ENCODE data around the gene BRD9. TPM values are rescaled to one million over a fixed set of nuclear protein-coding genes. Genes with fewer than 3 reads are reported as not detected.
A peak's percentile ranks its signal among the peaks of the same experiment; 100 is the strongest.

BRD9 gene
- total RNA-seq, 5 donors from 2014 or later (not counting 1 experiment from before 2014, with no cell fraction given): 78.3 to 127 (median 83.0) TPM

DNA sequence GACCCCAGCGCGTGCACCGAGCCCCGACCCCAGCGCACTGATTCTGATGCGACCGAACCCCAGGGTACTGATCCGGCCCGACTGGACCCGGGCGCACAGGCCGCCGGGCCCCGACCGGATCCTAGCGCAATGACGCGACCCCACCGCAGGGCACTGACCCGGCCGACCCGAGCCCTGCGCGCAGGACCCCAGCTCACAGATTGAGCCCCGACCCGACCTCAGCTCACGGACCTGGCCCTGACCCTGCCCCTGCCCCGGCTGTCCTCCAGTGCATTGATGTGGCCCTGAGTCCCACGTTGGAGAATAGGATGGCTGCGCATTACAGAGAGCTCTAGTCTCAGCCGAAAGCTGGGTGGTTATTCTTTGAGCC is 521 bp upstream of the BRD9 start:
- H3K9me3 Mint-ChIP-seq: no peaks in the 10 kb centered on the region
- H3K4me1 Mint-ChIP-seq: peaks cover 14 to 32% (median 28%) of the 10 kb centered on the region in 3 donors
- peak overlapping the region; percentile 38 to 44 for H3K4me3 ChIP-seq (ENCODE audit: control insufficient read depth in 1 of 2, extremely low read depth in 1 of 2, low read length in 1 of 2)
- peak overlapping the region; percentile 49 to 82 (median 64) for H3K4me3 Mint-ChIP-seq
- ChIA-PET CTCF (no interaction called here), POLR2A (interaction anchor here in 1 of 2 donors (0.6 kb wide), 1 partner anchor 705 kb away, joined by 3 read pairs; no protein-coding TSS in a partner anchor)
- peak in 1 of 4 experiments; percentile 7 for ATAC-seq (replicated peaks in 1 of 4)
- H3K36me3 ChIP-seq (ENCODE audit: control insufficient read depth in 2 of 2, extremely low read depth in 1 of 2, insufficient read depth in 1 of 2, low read length in 1 of 2): peaks cover 0 to 39% of the 10 kb centered on the region in 2 donors
- H3K27me3 Mint-ChIP-seq: no peaks in the 10 kb centered on the region
- no peak overlapping the region for H3K27ac ChIP-seq (ENCODE audit: low read length)
- no peaks in the 10 kb centered on the region for H3K9me3 ChIP-seq
- peaks cover 12 to 35% of the 10 kb centered on the region in 2 experiments for H3K4me1 ChIP-seq (ENCODE audit: control insufficient read depth in 1 of 2, extremely low read depth in 1 of 2, insufficient read depth in 2 of 2, low read length in 2 of 2)
- H3K27ac Mint-ChIP-seq: no peak overlapping the region
- peaks cover 13% of the 10 kb centered on the region for H3K36me3 Mint-ChIP-seq
- WGBS (ENCODE audit: insufficient coverage): 4% methylated on average over 31 of the region's 31 CpGs
- no peak for DNase-seq
- H3K27me3 ChIP-seq (replicated peaks in 1 of 2; ENCODE audit: control insufficient read depth in 2 of 2, extremely low read depth in 1 of 2, insufficient read depth in 2 of 2, low read length in 1 of 2): peaks cover 0 to 7% of the 10 kb centered on the region in 2 experiments

DNA sequence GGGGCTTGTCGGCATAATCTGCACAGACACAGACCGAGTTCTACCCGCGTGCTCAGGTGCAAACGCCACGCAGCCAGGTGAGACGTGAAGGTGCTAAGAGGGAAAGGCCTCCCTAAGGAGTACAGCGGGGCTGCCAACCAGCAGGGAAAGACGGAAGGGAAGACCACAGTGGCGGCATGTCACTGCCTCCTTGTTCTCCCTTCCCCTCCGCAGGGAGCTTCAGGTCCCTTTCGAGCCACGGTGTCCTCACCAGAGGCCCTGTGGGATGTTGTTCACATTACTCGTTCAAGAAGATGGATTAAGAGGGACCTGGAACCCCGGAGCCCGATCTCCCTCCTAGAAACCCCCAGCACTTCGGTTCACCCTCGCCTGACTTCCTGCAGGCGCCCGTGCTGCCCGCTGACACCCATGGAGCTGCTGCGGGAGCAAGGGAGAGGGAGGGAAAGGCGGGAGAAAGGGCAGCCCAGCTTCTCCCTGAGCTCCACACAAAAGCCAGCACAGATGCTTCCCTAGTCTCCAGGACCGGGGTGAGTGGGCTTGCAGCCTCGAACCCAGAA is 686 bp downstream of the BRD9 start:
- Histone ChIP-seq H3K9me3 (no peaks in the 10 kb centered on the region), H3K27me3 (replicated peaks in 1 of 2; ENCODE audit: control insufficient read depth in 2 of 2, extremely low read depth in 1 of 2, insufficient read depth in 2 of 2, low read length in 1 of 2) (peaks cover 0 to 7% of the 10 kb centered on the region in 2 experiments), H3K27ac (ENCODE audit: low read length) (peak overlapping the region; percentile 65), H3K4me1 (ENCODE audit: control insufficient read depth in 1 of 2, extremely low read depth in 1 of 2, insufficient read depth in 2 of 2, low read length in 2 of 2) (peaks cover 12 to 39% of the 10 kb centered on the region in 2 experiments), H3K4me3 (ENCODE audit: control insufficient read depth in 1 of 2, extremely low read depth in 1 of 2, low read length in 1 of 2) (peak overlapping the region; percentile 76 to 82), H3K36me3 (ENCODE audit: control insufficient read depth in 2 of 2, extremely low read depth in 1 of 2, insufficient read depth in 1 of 2, low read length in 1 of 2) (peaks cover 3 to 51% of the 10 kb centered on the region in 2 donors)
- ChIA-PET CTCF (no interaction called here), POLR2A (interaction anchor here in 1 of 2 donors (0.7 kb wide), 1 partner anchor 220 kb away, joined by 3 read pairs; no protein-coding TSS in a partner anchor)
- H3K9me3 Mint-ChIP-seq: no peaks in the 10 kb centered on the region
- H3K27ac Mint-ChIP-seq: peak overlapping the region; percentile 40 to 83
- peaks cover 23% of the 10 kb centered on the region for H3K36me3 Mint-ChIP-seq
- ATAC-seq (replicated peaks in 1 of 4) (peak in 3 of 4 experiments; percentile 1 to 15 (median 15)), DNase-seq (peak in 2 of 35 experiments; percentile 20 to 24)
- H3K4me3 Mint-ChIP-seq: peak overlapping the region; percentile 82 to 87 (median 85)
- H3K4me1 Mint-ChIP-seq: peaks cover 18 to 36% (median 33%) of the 10 kb centered on the region in 3 donors
- no peaks in the 10 kb centered on the region for H3K27me3 Mint-ChIP-seq
- WGBS (ENCODE audit: insufficient coverage): 60% methylated on average over 7 of the region's 25 CpGs

DNA sequence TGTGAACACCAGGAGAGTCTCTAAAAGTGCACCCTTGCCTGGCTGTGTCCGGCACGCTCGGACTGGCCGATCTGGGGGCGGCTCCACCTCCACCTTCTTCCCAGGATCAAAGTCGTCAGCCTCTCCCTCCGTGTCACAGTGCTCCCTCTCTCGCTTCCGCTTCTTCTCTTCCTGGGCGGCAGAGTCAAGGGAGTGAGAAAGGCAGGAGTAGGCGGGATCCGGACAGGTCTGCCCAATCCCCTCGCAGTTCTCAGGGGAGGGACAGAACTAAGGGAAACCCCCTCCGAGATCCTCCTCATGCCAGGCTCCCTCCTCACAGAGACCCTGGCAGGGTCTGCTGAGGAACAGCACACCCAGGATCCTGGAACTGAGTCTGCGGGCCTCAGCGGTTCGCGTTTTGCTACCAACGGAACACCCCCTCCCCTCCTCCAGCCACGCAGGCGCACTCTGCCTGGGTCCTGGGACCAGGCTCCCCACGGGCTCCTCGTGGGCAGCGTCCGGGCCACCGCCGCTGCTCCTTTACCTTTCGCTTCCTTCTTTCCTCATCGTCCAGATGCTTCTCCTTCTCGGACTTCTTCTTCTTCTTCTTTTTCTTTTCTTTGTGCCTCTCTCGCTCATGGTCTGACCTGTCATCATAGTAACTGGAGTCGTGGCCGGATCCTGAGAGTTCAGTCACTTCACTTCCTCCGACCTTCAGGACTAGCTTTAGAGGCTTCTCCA is 1.3 kb downstream of the BRD9 start:
- DNase-seq: no peak
- 91% methylated on average over 29 of the region's 34 CpGs for WGBS (ENCODE audit: insufficient coverage)
- Histone ChIP-seq H3K36me3 (ENCODE audit: control insufficient read depth in 2 of 2, extremely low read depth in 1 of 2, insufficient read depth in 1 of 2, low read length in 1 of 2) (peaks cover 8 to 57% of the 10 kb centered on the region in 2 donors), H3K27me3 (replicated peaks in 1 of 2; ENCODE audit: control insufficient read depth in 2 of 2, extremely low read depth in 1 of 2, insufficient read depth in 2 of 2, low read length in 1 of 2) (peaks cover 0 to 7% of the 10 kb centered on the region in 2 experiments), H3K4me3 (ENCODE audit: control insufficient read depth in 1 of 2, extremely low read depth in 1 of 2, low read length in 1 of 2) (peak overlapping the region; percentile 76 to 82), H3K9me3 (no peaks in the 10 kb centered on the region), H3K4me1 (ENCODE audit: control insufficient read depth in 1 of 2, extremely low read depth in 1 of 2, insufficient read depth in 2 of 2, low read length in 2 of 2) (peaks cover 12 to 39% of the 10 kb centered on the region in 2 experiments), H3K27ac (ENCODE audit: low read length) (no peak overlapping the region)
- H3K9me3 Mint-ChIP-seq: no peaks in the 10 kb centered on the region
- H3K4me1 Mint-ChIP-seq: peaks cover 18 to 36% (median 33%) of the 10 kb centered on the region in 3 donors
- peak overlapping the region; percentile 82 to 87 (median 85) for H3K4me3 Mint-ChIP-seq
- peak overlapping the region; percentile 40 to 83 for H3K27ac Mint-ChIP-seq
- ChIA-PET CTCF (no interaction called here), POLR2A (no interaction called here)
- no peak for ATAC-seq (replicated peaks in 1 of 4)
- H3K27me3 Mint-ChIP-seq: no peaks in the 10 kb centered on the region
- H3K36me3 Mint-ChIP-seq: peaks cover 29% of the 10 kb centered on the region

DNA sequence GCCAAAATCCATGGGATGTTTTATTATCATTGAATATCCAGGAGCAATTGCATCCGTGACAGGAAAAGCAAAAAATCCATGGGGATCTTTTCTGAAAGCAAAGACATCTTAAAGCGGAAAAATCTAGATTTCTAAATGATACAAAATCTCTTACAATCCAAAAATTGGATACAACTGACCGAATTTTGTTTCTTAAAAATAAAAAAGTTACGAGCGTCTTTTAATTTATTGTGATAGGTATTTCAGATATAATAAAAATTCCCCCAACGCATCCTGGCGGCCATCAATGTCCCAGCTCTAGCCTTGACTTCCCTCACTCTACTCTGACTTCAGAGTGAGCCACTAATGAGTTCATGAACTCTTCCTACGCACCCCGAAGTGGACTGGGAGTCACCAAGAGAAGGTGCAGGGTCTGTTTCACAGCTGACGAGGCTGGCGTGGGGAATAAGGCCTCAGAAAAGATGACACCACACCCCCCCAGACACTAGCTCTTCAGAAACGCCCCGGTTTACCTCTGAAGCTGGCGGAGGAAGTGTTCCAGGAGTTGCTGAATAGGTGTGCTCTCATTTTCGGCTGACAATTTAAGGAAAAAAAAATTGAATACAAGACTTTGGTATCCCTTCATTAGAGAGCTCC is 3.4 kb downstream of the BRD9 start:
- no peaks in the 10 kb centered on the region for H3K9me3 Mint-ChIP-seq
- Histone ChIP-seq H3K9me3 (no peaks in the 10 kb centered on the region), H3K4me3 (ENCODE audit: control insufficient read depth in 1 of 2, extremely low read depth in 1 of 2, low read length in 1 of 2) (no peak overlapping the region), H3K4me1 (ENCODE audit: control insufficient read depth in 1 of 2, extremely low read depth in 1 of 2, insufficient read depth in 2 of 2, low read length in 2 of 2) (peaks cover 12 to 39% of the 10 kb centered on the region in 2 experiments), H3K27me3 (replicated peaks in 1 of 2; ENCODE audit: control insufficient read depth in 2 of 2, extremely low read depth in 1 of 2, insufficient read depth in 2 of 2, low read length in 1 of 2) (peaks cover 0 to 7% of the 10 kb centered on the region in 2 experiments), H3K36me3 (ENCODE audit: control insufficient read depth in 2 of 2, extremely low read depth in 1 of 2, insufficient read depth in 1 of 2, low read length in 1 of 2) (peaks cover 10 to 78% of the 10 kb centered on the region in 2 donors), H3K27ac (ENCODE audit: low read length) (no peak overlapping the region)
- CTCF ChIA-PET: no interaction called here
- H3K27ac Mint-ChIP-seq: no peak overlapping the region
- peaks cover 43% of the 10 kb centered on the region for H3K36me3 Mint-ChIP-seq
- H3K4me3 Mint-ChIP-seq: no peak overlapping the region
- POLR2A ChIA-PET: no interaction called here
- 92% methylated on average over 4 of the region's 15 CpGs for WGBS (ENCODE audit: insufficient coverage)
- DNase-seq: no peak
- no peaks in the 10 kb centered on the region for H3K27me3 Mint-ChIP-seq
- ATAC-seq (replicated peaks in 1 of 4): no peak
- peaks cover 18 to 39% (median 33%) of the 10 kb centered on the region in 3 donors for H3K4me1 Mint-ChIP-seq

DNA sequence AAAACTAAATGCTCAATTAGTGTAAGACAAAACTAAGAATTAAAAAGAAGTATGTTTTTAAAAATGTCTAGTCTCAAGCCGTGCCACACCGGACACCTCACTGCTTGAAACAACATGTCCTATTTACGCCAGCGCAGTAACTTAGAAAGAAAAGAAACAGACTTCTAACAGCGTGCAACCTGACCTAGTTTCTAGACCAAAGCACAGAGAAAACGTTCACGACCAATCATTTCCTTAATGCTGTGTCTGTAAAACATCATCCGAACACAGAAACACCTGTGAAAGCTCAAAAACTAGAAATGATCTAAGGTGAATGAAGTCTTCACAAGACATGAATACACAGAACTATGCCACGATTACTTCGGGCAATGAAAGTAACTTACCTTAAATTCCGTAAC is 4.0 kb downstream of the BRD9 start:
- Mint-ChIP-seq H3K36me3 (peaks cover 47% of the 10 kb centered on the region), H3K4me3 (no peak overlapping the region), H3K27ac (no peak overlapping the region), H3K9me3 (no peaks in the 10 kb centered on the region), H3K4me1 (peaks cover 18 to 39% (median 33%) of the 10 kb centered on the region in 3 donors), H3K27me3 (no peaks in the 10 kb centered on the region)
- Histone ChIP-seq H3K4me3 (ENCODE audit: control insufficient read depth in 1 of 2, extremely low read depth in 1 of 2, low read length in 1 of 2) (no peak overlapping the region), H3K27me3 (replicated peaks in 1 of 2; ENCODE audit: control insufficient read depth in 2 of 2, extremely low read depth in 1 of 2, insufficient read depth in 2 of 2, low read length in 1 of 2) (peaks cover 0 to 5% of the 10 kb centered on the region in 2 experiments), H3K27ac (ENCODE audit: low read length) (no peak overlapping the region), H3K4me1 (ENCODE audit: control insufficient read depth in 1 of 2, extremely low read depth in 1 of 2, insufficient read depth in 2 of 2, low read length in 2 of 2) (peaks cover 12 to 39% of the 10 kb centered on the region in 2 experiments), H3K9me3 (no peaks in the 10 kb centered on the region), H3K36me3 (ENCODE audit: control insufficient read depth in 2 of 2, extremely low read depth in 1 of 2, insufficient read depth in 1 of 2, low read length in 1 of 2) (peaks cover 10 to 84% of the 10 kb centered on the region in 2 donors)
- DNase-seq (no peak), ATAC-seq (replicated peaks in 1 of 4) (no peak)
- ChIA-PET POLR2A (no interaction called here), CTCF (interaction anchor here in 1 of 2 donors (0.5 kb wide), 1 partner anchor 460 kb away, joined by 3 read pairs; no protein-coding TSS in a partner anchor)
- WGBS (ENCODE audit: insufficient coverage): 67% methylated on average over 5 of the region's 11 CpGs

DNA sequence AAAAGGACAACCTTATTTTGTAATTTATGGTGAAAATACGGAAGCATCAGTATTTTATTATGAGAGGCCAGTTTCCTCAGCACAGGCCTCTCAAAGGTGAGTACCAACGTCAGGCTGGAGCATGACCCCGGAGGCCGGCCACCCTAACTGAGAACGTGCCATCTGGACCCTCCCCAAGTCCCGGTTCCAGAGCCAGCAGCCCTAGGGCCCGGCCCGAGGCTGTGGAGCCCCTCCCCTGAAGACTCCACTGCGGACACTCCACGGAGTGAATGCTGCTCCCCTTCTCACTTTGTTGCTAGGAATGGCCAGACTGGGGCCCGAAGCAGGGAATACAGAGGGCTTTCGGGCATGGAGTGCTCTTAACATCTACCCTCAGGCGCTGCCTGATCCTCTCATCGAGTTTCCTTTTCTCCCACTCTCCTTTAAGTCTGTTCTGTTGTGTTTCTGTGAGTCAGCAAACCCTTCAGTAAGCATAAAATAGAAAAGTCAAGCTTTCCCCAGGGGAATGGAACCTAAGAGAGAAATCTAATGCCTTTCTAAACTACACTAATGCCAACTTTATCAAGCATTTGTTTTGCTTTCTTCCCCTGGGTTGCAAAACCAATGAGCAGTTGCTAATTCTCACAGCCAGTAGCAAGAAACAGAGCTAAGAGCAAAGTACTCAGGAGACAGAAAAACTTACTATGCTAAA is 4.5 kb downstream of the BRD9 start:
- Histone ChIP-seq H3K27ac (ENCODE audit: low read length) (no peak overlapping the region), H3K4me1 (ENCODE audit: control insufficient read depth in 1 of 2, extremely low read depth in 1 of 2, insufficient read depth in 2 of 2, low read length in 2 of 2) (peaks cover 11 to 34% of the 10 kb centered on the region in 2 experiments), H3K4me3 (ENCODE audit: control insufficient read depth in 1 of 2, extremely low read depth in 1 of 2, low read length in 1 of 2) (no peak overlapping the region), H3K27me3 (replicated peaks in 1 of 2; ENCODE audit: control insufficient read depth in 2 of 2, extremely low read depth in 1 of 2, insufficient read depth in 2 of 2, low read length in 1 of 2) (no peaks in the 10 kb centered on the region), H3K36me3 (ENCODE audit: control insufficient read depth in 2 of 2, extremely low read depth in 1 of 2, insufficient read depth in 1 of 2, low read length in 1 of 2) (peaks cover 14 to 89% of the 10 kb centered on the region in 2 donors), H3K9me3 (no peaks in the 10 kb centered on the region)
- Mint-ChIP-seq H3K4me3 (no peak overlapping the region), H3K27ac (no peak overlapping the region), H3K36me3 (peaks cover 51% of the 10 kb centered on the region), H3K9me3 (no peaks in the 10 kb centered on the region), H3K27me3 (no peaks in the 10 kb centered on the region), H3K4me1 (peaks cover 21 to 42% (median 36%) of the 10 kb centered on the region in 3 donors)
- ChIA-PET CTCF (interaction anchor here in 1 of 2 donors (0.5 kb wide), 1 partner anchor 460 kb away, joined by 3 read pairs; no protein-coding TSS in a partner anchor), POLR2A (no interaction called here)
- DNase-seq (no peak), ATAC-seq (replicated peaks in 1 of 4) (no peak)
- 98% methylated on average over 7 of the region's 14 CpGs for WGBS (ENCODE audit: insufficient coverage)
